NCI-H226 (cell line): ENCODE measurements around the gene ASGR2.
"Not testable (repeated sequence)": the region's sequence is repeated elsewhere in the genome, so short reads cannot be mapped to it uniquely, and the experiment has no call there.

ENCODE experiments used
- DNase-seq: peaks from one replicate; pipeline ENCODE4 v3.0.0-alpha.2; 2015

Gene ASGR2

GRCh38 chr17:7097940-7098339 lies 16.7 kb downstream of the ASGR2 start:
- DNase-seq = no peak

GRCh38 chr17:7095625-7096024 lies 19.0 kb downstream of the ASGR2 start:
- DNase-seq = no peak

GRCh38 chr17:7094652-7095019 lies 20.0 kb downstream of the ASGR2 start:
- DNase-seq = no peak

- DNase-seq = not testable (repeated sequence)
Observed at GRCh38 chr17:7091311-7092005, 23.2 kb downstream of the ASGR2 start.

- DNase-seq = not testable (repeated sequence)
Observed at GRCh38 chr17:7089570-7089969, 25.1 kb downstream of the ASGR2 start.

GRCh38 chr17:7088442-7088841 lies 26.2 kb downstream of the ASGR2 start:
- DNase-seq = not testable (repeated sequence)

GRCh38 chr17:7084088-7084487 lies 30.5 kb downstream of the ASGR2 start:
- no peak for DNase-seq

GRCh38 chr17:7083592-7083991 lies 31.0 kb downstream of the ASGR2 start:
- no peak for DNase-seq

- no peak for DNase-seq
Observed at GRCh38 chr17:7081341-7082062, 33.1 kb downstream of the ASGR2 start.

- no peak for DNase-seq
Observed at GRCh38 chr17:7080456-7081041, 34.1 kb downstream of the ASGR2 start.

GRCh38 chr17:7079581-7080455 lies 34.8 kb downstream of the ASGR2 start, which contains the start of gene CLEC10A:
Gene CLEC10A (minus strand): TSS chr17:7080251. CDS start chr17:7078812, 1,439 bp downstream.
- DNase-seq = no peak

- DNase-seq = no peak
Observed at GRCh38 chr17:7078711-7079110, 35.9 kb downstream of the ASGR2 start.

- no peak for DNase-seq
Observed at GRCh38 chr17:7077911-7078546, 36.6 kb downstream of the ASGR2 start.

- DNase-seq = no peak
Observed at GRCh38 chr17:7074931-7075330, 39.7 kb downstream of the ASGR2 start.

- no peak for DNase-seq
Observed at GRCh38 chr17:7072406-7072805, 42.2 kb downstream of the ASGR2 start.

GRCh38 chr17:7070712-7071111 lies 43.9 kb downstream of the ASGR2 start:
- no peak for DNase-seq

GRCh38 chr17:7068268-7068667 lies 46.4 kb downstream of the ASGR2 start:
- no peak for DNase-seq

GRCh38 chr17:7067198-7067597 lies 47.4 kb downstream of the ASGR2 start:
- DNase-seq = no peak

- DNase-seq = no peak
Observed at GRCh38 chr17:7064261-7064660, 50.4 kb downstream of the ASGR2 start.

GRCh38 chr17:7063518-7064094 lies 51.0 kb downstream of the ASGR2 start:
- DNase-seq = no peak

GRCh38 chr17:7060165-7060891 lies 54.3 kb downstream of the ASGR2 start:
- DNase-seq = peak; percentile 94
